GM21619 (cell line): Measurements from ENCODE around the gene CDC42BPA.

Experiments used
- ATAC-seq: cut with Tn5 transposase; IDR thresholded peaks from one replicate; pipeline ENCODE4 v1.9.1; 2021; ENCODE audit not compliant: unreplicated experiment

The CDC42BPA gene

DNA sequence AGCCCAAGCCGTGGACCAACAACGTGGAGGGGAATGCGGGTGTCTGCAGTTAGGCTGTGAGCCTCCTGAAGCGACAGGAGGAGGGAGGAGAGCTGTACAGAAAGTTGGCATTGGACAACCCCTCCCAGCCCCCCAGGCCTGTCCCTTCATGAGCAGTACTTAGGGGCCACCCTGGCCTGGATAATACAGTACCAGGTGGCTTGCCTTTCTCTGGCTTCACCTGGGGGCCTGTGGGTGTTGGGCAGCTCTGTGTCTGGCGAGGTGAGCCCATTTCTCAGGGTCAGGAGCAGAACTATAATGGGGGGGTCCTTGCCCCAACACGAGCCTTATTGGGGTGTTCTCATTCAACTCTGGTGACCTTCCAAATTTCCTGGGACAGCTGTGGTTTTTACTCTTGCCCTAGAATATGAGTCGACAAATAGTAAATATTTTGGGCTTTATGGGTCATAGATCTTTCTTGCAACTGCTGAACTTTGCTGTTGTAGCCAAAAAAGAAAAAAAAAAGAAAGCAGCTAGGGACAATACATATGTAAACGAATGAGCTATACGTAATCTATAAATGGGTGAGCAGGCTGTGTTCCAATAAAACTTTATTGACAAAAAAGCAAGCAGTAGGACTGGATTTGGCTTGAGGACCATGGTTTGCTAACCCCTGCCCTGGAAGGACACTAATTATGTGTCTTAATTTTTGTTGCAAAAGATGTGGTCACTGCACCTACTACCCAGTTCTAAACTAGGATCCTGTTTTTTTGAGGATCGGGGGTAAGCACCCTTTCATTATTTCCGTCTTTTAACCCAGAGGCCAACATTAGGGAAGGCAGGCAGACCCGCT is 366.8 kb downstream of the CDC42BPA start:
- ATAC-seq, result no peak

DNA sequence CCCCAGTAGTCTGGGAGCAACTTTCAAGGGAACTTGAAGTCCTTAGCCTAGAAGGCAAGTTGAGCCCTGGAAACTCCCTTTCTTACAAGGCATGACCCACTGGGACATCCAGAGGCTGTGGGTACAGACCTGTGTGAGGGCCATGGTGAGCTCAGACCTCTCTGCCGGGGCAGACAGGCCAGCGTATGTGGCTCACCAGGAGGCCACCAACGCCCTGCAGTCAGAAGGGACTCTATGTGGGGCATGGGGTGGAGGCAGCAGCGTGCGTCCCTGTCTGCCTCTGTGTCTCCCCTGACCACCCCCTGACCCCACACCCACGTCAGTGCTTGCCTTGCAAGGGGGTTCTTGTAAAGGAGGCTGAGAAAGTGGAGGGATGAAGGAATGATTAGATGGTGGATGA is 367.4 kb downstream of the CDC42BPA start:
- no peak for ATAC-seq

DNA sequence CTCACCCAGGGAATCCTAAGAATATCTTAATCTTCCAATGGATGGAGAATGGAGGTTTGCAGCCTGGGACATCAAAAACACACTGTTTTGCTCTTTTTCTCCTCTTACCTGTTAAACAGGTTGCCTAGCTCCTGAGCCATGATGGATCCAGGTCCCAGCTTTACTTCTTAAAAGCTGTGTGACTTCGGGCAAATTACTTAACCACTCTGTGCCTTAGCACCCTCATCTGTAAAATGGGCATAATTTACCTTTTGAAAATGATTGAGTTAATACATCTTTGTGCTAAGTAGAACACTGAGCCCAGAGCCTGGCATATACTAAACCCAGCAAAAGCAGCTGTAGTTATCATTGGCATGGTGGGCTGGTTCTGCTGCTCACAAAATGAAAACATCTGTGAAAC is 368.0 kb downstream of the CDC42BPA start:
- no peak for ATAC-seq

DNA sequence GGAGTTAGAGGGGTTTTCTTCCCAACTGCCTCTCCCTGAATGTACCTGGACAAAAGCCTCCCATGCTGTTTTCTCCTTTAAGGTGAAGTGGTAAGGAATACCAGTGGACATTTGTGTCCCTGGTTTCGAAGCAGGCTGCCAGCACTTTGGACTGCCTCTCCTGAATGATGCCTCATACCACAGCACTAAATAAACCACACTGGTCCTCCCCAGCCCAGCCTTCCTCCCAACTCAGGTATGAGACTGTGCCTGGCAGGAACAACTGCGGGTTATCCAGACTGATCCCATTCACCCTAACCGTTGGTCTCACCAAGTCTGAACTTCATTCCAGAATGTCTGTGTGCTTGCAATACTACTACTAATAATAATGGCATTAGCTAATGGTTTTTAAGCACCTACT is 368.9 kb downstream of the CDC42BPA start:
- no peak for ATAC-seq

DNA sequence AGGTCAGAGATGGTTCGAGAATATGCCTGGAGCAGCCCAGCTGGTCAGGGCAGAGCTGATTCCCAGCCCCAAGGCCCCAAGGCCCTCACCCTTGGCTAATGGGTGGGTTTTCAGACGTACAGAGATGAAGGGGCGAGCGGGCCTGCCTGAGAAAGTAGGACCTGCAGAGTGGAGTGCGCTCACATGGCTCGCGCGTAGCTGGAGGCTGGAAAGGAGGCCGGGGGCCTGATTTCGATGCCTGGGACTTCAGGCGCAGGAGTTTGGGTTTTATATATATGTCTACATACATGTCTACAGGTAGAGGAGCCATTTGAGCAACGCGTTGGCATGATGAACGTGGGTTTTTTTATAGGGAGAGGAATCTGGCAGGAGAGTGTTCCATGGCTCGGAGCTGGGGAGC is 369.3 kb downstream of the CDC42BPA start:
- no peak for ATAC-seq

DNA sequence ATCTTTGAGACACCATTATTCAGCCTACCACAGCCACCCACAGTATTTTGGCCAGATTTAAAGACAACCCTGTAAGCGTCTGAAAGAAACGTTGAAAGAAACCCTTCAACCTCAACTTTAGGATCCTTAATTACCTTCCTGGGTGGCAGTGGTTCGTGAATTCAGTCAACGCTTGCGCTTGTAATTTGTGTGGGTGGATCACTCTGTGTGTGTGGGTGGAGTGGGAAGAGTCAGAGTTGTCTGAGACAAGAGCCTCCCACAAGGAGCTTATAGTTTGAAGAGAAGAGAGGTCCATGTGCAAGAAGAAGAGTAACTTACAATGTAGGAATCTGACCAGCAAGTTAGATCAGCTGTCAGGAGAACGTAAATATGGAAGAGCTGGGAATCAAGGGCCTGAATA is 369.8 kb downstream of the CDC42BPA start:
- no peak for ATAC-seq

DNA sequence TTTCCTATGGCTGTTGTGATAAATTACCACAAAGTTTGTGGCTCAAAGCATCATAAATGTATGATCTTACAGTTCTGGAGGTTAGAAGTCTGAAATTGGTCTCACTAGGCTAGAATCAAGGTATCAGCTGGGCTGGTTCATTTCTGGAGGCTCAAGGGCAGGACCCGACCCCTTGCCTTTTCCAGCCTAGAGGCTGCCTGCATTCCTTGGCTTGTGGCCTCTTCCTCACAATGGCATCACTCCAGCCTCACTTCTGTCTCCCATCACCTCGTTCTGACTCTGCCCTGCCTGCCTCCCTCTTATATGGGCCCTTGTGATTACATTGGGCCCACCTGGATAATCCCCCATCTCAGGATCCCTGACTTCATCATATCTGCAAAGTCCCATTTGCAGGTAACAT is 370.2 kb downstream of the CDC42BPA start:
- ATAC-seq, result no peak

DNA sequence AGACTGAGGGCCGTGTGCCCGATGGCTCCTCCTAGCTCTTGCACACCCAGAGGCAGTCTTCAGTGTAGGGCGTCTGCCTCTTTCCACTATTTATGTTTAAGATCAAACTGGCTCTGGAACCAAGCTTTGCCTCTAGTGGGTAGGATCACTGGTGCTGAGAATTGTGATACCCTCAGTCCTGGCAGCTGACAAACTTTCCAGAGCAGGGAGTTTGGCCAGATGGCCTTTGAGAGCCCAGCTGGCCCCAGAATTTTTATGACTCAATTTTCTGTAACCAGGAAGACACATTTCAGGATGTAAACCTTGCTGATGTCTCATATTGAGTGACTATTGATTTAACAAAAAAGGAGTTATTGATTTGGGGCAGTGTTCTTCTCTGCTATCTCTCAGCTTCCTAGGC is 371.5 kb downstream of the CDC42BPA start:
- ATAC-seq, result no peak

DNA sequence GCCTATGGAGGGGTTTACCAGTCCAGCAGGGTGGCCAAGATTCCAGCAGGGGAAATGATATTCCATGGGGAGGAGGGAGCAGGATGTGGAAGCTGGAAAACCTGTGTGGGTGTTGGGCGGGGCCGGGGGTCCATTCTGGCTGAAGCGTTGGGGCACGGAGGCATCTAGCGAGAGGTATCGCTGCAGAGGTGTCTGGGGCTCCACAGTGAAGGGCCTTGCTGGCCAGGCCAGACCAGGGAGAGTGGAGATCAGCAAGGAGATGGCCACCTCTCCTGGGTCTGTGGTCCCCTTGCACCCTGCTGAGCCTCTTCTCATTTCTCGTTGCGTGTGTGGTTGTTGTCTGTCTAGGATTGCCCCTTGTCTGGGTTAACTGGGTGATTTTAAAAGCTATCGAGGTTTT is 372.0 kb downstream of the CDC42BPA start:
- ATAC-seq, result no peak

DNA sequence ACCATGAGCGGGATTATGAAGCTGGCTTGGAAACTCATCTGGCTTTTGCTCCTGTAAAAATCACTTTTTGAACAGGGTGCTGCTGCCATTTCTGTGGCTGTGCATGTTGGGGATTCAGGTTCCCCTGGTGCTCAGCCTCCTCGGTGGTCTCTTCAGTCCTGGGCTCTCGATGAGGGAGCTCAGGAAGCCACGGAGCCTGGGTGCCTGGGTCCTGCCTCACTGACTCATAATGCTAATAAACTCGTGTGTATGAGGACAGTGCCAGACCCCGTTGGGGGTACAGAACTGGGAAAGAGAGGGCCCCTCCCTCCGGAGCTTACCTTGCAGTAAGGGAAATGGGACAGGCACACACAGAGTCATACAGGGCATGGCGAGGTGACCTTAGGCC is 372.4 kb downstream of the CDC42BPA start:
- no peak for ATAC-seq

DNA sequence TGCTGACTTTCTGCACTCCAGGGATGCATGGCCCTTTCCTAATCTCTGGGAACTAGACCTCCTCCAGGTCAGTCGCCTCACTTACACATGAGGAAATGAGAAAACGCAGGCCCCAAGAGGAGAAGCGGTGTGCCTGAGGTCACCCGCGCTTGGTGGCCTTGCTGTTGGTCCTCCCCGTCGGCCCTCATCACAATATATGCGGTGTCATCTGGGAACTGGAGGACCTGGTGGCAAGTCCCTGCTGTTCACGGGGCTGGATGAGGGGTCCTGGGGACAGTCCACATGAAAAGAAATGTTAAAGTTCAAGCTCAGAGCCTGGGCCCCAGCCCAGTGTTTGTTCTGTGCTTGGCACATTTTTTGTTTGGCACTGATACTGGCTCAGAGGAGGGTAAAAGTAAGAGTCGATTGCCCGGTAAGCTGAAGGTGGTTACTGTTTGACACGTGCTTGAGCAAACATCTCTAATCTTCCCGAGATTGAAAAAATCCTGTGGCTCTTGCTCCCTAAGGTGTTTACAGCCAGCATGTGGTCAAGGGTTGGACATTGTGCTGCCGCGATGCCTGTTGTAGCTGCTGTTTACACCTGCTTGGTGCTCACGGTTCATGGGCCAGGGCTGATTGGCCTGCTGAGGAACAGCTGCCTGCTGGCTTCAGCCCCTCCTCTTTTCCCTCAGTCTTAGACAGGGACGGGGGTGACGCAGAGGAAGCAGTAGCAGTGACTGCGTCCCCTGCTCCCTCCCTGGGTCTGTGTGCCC is 373.0 kb downstream of the CDC42BPA start:
- ATAC-seq, result no peak

DNA sequence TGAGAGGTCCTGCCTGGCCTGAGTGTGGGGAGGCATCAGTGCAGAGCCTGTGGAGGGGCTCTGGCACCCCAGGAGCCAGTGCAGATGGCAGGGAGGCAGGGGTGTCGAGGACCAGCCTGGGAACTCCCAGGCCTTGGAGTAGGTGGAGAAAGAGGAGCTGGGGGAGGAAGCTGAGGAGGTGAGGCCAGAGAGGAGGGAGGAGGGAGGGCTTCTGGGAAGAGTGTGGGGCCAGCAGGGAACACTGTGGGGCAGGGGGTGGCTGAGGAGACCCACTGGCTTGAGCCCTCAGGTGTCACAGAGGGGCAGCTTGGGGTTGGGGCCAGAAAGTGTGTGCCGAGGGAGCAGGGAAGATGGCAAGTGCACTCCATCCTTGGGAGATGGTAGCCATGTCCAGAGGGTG is 374.4 kb downstream of the CDC42BPA start:
- ATAC-seq, result no peak

DNA sequence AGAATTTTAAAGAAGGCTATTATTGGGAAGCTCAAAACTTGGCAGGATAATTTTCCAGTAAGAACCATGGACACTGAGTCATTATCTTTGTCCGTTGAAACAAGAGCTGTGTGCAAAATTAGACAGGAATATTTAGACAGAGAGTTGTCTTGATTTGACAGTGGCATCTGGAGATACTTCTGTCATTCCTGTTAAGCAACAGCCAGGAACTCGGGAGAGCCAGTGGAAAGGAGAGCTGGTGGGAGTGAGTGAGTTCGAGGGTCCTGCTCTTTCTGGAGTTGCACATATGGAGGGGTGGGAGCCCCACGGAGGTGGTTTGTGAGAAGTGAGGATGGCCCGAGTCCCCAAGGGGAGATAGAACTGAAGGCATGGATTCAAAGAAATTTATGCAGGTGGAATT is 375.1 kb downstream of the CDC42BPA start:
- no peak for ATAC-seq

DNA sequence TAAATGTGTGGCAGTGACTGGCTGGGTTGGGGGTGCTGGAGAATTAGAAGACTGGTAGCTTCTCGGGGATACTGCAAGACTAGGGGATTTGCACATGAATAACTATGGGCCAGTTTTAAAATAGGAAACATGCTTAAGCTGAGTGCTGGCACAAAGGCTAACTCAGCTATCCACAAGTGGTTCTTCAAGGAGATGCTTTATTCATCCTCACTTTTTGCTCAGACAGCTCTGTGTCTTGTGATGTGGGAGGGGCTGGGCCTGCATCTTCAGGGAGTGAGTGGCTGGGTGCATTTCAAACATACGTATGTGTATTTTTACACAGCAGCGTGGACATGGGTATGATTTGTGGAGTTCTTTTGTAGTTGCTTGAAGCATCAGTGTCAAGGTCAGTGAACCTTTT is 375.9 kb downstream of the CDC42BPA start:
- no peak for ATAC-seq

DNA sequence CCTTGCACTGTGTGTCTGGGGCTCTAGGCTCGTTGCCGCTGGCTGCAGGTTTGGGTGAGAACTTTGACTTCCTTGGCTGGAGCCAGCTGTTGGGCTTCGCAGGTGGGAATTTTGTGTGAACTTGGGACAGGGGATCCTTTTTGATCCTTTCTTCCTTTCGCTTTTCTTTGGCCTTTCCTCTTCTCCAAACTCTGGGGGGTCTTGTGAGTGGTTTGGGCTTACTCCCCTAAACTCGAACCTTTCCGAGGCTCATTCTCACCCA is 377.6 kb downstream of the CDC42BPA start:
- no peak for ATAC-seq

DNA sequence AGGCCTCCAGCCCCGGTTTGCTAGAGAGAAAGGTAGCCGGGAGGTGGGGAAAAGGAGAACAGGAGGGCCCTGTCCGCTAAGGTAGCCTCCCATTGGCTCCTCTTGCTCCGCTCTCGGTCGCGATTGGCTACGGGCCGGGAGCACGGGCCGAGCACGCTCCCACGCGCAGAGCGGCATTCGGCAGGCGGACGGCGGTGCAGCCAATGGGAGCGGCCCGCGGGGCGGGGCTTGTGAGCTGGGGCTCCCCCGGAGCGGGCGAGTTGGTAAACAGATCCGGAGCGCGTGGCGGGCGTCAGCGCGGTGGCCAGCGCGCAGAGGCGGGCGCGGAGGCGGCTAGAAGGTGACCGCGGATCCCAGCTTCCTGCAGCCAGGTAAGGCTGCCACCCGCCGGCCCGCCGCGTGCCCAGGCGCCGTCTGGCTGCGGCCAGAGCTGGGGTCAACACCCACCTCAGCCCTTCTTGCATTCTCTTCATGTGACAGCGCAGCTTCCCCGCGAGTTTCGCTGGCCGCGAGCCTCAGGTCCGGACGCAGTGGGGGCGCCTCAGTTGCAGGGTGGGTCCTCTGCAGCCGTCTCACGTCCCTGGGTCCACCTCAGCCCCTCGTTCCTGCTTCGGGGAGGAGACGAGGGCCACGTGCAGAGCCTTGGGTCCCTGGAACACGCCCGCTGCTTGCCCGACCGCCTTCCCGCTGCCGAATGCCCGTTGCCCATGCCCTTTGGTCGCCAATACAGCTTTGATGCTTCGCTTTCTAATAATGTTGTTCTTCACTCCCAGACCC is 378.1 kb downstream of the CDC42BPA start, which contains the start of gene COQ8A:
COQ8A (plus strand) TSS at position 266 of the 777 bp plus-strand sequence. CDS start 21,092 bp downstream, outside the sequence.
- peak; percentile 95 for ATAC-seq
